RPMI7951 (cell line): ENCODE measurements around the gene KIAA1143. TPM values are rescaled to one million over a fixed set of nuclear protein-coding genes. Genes with fewer than 3 reads are reported as not detected.

Experiments
- DNase-seq: peaks from one replicate; pipeline ENCODE4 v3.0.0-alpha.2; 2012; ENCODE audit warnings: low read depth
- total RNA-seq: library from RNA; depleted of rRNA; stranded (reverse); fragments of >200 nt; shearing (Covaris generic); gene quantifications from 2 replicates; pipeline ENCODE4 v1.2.3, GENCODE V29; 2014; rRNA removed

KIAA1143 gene
- total RNA-seq: 29.7 and 32.0 TPM in 2 replicates

- DNase-seq: peak; percentile 94
Measured at GRCh38 chr3:44761424-44762169, at the start of gene KIAA1143, which contains the start of gene KIF15. Gene KIAA1143 (minus strand): TSS chr3:44761619. CDS start chr3:44761602, 17 bp downstream. Gene KIF15 (plus strand): TSS chr3:44761794. CDS start chr3:44761866, 72 bp downstream.

GRCh38 chr3:44805960-44806359 lies 44.5 kb upstream of the KIAA1143 start:
- DNase-seq: no peak

GRCh38 chr3:44803298-44803697 lies 41.9 kb upstream of the KIAA1143 start:
- no peak for DNase-seq

GRCh38 chr3:44802011-44802410 lies 40.6 kb upstream of the KIAA1143 start:
- DNase-seq: no peak

GRCh38 chr3:44795197-44795596 lies 33.8 kb upstream of the KIAA1143 start:
- no peak for DNase-seq

GRCh38 chr3:44782891-44783290 lies 21.5 kb upstream of the KIAA1143 start:
- no peak for DNase-seq

GRCh38 chr3:44772099-44772442 lies 10.7 kb upstream of the KIAA1143 start:
- DNase-seq: no peak

- no peak for DNase-seq
Measured at GRCh38 chr3:44771424-44772098, 10.1 kb upstream of the KIAA1143 start.

- no peak for DNase-seq
Measured at GRCh38 chr3:44764248-44764647, 2.8 kb upstream of the KIAA1143 start.

GRCh38 chr3:44762690-44763089 lies 1.3 kb upstream of the KIAA1143 start:
- DNase-seq: no peak

- DNase-seq: no peak
Measured at GRCh38 chr3:44762170-44762677, 805 bp upstream of the KIAA1143 start.

- DNase-seq: no peak
Measured at GRCh38 chr3:44761101-44761423, 357 bp downstream of the KIAA1143 start.

GRCh38 chr3:44734646-44735168 lies 26.7 kb downstream of the KIAA1143 start:
- no peak for DNase-seq

- DNase-seq: peak; percentile 93
Measured at GRCh38 chr3:44729384-44729910, 32.0 kb downstream of the KIAA1143 start, which contains the start of gene ZNF501. Gene ZNF501 (plus strand): TSS chr3:44729635. CDS start chr3:44734422, 4,787 bp downstream.

- DNase-seq: no peak
Measured at GRCh38 chr3:44722103-44722401, 39.4 kb downstream of the KIAA1143 start.

- DNase-seq: peak; percentile 21
Measured at GRCh38 chr3:44721231-44722102, 40.0 kb downstream of the KIAA1143 start.

GRCh38 chr3:44712455-44713075 lies 48.9 kb downstream of the KIAA1143 start, which contains the start of gene ZNF502:
Gene ZNF502 (plus strand): TSS chr3:44712660. CDS start chr3:44720262, 7,602 bp downstream.
- peak; percentile 92 for DNase-seq
